GM19099 (cell line): ENCODE data around the gene PLK2.

Experiments used
- POLR2A ChIP-seq: IDR thresholded peaks from 3 replicates; pipeline ENCODE4 v1.6.1; 2011; ENCODE audit warnings: low read depth; ENCODE audit not compliant: insufficient read length; ENCODE audit errors: extremely low read depth

PLK2 gene

DNA sequence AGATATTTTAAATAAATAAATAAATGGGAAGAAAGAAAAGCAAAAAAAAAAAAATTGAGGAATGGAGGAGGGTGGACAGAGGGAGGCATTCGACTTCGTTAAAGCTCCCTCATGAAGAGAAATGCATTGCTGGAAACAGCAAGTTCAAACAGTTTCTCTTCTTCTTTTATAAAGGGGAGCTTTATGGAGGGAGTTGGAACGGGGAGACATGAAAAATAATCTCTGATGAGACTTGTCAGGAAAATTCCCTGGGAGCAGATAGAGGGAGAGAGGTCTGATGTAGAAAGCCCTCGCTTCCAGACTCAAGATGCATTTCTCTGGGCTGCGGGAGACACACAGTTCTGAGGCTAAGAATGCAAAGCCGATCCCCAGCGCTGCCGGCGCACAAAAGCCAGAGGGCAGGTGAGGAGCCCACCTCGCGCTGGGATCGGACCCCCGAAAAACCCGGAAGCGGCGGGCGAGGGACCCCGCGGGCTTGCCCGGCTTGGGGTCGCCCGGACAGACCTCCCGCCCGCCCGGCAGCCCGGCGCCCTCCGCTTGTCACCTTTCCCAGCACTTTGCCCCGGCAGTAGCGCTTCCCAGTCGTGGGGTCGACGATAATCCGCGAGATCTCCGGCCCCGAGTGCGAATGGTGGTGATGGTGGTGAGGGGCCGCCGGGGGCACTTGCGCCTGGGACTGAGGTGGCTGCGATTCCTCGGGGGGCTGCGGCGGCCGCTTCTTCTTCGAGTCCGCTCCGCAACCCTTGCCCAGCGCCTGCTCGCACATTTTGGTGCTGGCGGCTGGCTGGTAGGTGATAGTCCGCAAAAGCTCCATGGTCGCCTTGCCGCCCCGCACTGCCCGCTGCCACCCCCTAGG lies 512 bp downstream of the PLK2 start:
- TF ChIP-seq POLR2A: no peak

DNA sequence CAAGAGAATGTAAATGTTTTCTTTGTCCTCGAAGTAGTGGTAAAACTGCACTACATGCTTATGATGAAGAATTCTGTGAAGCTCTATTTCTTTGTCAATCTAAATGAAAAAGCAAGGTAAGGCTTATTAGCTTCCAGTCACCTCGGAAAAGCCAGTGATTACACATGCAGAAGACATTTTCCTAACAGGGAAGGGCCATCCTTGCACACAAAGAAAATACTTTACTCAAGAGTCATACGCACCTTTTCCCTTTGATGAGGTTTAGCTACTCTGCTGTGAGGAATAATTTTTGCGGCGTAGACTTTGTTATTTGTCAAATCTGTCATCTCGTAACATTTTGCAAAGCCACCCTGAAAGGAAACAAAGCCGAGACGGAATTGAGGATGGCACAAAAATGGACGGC lies 1.1 kb downstream of the PLK2 start:
- no peak for TF ChIP-seq POLR2A

DNA sequence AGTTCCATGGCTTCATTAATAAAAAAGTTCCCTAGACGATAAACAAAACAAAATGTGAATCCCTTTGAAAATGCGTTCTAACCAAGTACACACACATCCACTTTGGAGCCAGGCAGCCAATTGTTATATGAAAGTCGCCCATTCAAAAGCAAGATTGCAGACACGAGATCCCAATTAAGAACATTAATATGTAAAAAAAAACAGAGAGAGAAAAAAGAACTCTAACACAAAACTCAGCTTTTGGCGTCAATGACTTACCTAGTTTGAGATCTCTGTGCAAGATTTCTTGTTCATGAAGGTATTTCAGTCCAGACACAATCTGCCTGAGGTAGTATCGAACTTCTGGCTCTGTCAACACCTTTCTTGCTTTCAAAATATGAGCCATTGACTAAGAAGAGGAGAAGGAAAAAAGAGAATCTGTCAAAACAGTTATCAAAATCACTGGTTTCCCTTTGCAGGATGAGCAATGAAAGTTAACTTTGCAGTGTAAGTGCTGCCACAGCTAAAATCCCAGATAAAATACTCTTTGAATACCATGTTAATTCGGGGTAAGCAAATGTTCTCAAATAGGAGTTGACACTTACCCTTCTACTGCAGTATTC lies 1.6 kb downstream of the PLK2 start:
- no peak for TF ChIP-seq POLR2A

DNA sequence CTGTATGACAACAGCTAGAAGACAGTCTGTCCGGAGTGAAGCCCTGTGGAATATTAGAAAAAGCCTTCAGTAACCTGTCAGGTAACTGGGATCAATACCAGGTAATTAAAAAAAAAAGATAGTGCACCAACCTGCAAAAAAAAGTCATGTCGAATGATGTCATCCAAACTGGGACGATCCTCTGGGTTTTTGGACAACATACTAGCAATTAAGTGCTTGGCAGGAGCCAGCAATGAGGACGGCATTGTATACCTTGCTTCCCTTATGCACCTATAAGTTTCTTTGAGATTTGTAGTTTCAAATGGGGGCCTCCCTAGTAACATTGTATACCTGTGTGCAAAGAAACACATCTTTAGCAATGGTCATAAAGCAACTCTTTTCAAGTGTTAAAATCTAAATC lies 2.8 kb downstream of the PLK2 start:
- no peak for TF ChIP-seq POLR2A

DNA sequence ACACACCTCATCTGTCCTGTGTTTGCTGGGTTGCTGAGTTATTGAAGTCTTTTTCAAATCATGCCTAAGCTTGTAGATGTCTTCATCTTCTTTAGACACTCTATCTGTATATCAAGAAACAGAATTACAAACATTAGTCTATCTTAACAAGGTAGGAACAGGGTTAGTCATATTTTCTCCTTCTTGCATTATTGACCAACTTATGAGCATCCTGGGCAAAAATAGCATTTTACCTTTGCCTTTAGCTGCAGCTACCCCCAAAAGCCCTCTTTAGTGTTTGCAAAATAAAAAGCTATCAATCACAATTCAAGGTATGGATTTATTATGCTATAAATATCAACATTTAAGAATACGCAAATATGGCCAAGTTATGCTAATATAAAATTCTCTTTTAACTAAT lies 3.4 kb downstream of the PLK2 start:
- TF ChIP-seq POLR2A: no peak

DNA sequence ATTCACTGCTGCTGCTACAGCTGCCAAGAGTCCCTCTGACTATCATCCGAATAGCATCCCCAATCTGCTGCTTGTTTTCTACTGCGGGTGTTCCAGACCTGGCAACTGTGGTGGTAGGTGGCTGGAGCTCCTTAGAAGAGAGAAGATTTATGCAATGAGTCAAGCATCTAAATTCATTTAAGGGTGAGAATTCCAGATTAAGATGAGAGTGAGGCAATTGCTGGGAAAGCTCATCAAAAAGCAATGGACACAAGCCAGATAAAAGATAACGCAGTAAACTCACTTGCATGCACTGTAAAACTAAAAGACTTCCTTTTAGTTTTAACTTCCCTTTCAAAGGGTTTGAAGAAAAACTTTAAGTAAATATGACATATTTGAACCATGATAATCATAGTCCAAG lies 3.9 kb downstream of the PLK2 start:
- TF ChIP-seq POLR2A: no peak

DNA sequence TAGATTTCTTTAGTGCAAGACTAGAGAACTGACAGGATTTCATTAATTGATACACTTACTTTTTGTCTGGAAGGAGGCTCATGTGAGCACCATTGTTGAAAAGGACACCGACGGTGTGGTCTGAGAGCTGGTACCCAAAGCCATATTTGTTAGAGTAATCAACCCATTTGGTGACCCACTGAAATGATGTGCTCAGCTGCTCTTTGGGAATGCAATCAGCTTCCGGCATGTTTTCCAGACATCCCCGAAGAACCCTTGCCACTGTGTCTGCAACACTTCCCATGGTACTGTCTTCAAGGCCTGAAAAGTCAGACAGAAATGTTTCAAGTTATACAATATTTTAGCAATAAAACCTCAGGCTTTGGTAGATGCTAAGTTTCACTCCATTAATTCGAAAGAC lies 4.4 kb downstream of the PLK2 start:
- no peak for TF ChIP-seq POLR2A

DNA sequence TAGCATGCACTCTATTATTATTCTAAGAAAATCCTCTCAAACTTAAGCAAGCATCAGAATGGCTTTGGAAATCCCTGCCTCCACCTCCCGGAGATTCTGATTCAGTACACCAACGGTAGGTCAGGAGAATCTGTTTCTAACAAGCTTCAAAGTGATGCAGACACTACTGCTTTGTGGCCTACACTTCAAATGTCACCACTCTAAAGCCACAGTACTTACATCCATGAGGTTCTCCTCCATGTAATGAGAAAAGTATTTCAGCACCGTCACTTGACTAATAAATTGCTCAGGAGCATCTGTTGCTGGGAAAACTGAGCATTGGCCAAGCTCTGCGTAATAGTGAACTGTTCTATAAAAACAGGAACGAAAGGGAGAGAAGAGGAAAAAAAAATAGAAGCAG lies 4.8 kb downstream of the PLK2 start:
- TF ChIP-seq POLR2A: no peak

DNA sequence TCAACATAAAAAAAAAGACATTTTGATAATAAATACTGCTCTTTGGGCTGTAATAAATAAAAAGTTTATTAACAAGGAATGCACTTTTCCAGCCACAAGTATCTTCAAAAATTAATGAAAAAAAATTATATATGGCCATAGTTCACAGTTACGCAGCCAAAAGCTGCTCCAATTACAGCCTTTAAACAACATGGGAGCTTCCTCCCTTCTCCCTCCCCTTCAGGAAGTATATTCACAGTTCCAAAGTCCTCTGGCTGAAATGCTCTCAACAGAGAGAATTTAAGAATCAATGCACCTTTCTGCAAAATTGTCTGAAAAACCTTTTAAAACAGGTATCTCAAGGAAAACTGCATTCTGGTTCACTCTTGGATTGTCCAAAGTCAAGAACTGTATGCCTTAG lies 5.9 kb downstream of the PLK2 start:
- TF ChIP-seq POLR2A: no peak

DNA sequence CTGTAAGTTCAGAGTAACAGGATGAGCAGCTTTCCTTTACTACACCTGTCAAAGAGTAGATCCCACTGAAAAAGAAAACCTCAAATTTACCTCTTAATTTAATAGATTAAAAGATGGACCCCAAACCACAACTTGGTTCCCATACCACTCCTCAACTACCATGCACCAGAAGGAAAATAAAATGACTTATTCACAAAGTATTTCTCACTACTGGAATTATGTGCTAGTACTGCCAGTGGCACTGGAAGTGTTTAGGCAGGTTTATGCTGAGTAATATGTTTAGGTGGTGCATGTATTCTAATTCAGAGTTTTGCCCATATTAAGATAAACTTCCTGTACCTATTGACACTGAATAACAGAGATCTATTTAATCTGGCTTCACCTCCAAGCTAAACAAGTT lies 6.6 kb downstream of the PLK2 start:
- TF ChIP-seq POLR2A: no peak

DNA sequence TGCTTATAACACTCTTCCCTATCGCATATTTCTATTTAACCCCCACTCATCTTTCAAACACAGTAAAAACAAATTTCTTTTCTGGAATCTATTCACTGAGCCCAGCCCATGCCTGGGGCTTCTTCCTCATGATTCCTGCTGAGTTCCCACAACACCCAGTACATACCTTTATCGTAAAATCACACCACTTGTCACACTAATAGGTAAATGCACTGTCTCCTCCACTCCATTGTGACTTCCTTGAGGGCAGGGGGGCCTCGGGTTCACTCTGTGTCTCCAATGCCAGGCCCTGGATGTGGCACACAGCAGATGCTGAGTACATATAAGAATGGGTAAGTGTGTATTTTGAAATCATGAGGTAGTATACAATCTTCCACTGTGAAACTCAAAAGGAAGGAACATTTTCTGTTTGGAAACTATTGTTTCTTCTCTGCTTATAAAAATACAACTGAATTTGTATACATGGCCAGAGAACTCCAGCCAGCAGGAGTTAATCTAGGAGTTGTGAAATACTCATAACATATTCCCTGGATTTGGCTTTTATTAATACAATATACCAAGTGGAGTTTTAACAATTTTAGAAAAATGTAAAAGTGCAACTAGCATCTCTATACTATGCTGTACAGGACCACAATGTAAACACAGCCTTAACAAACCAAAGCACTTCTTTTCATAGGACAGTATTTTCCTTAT lies 7.2 kb downstream of the PLK2 start:
- TF ChIP-seq POLR2A: no peak

DNA sequence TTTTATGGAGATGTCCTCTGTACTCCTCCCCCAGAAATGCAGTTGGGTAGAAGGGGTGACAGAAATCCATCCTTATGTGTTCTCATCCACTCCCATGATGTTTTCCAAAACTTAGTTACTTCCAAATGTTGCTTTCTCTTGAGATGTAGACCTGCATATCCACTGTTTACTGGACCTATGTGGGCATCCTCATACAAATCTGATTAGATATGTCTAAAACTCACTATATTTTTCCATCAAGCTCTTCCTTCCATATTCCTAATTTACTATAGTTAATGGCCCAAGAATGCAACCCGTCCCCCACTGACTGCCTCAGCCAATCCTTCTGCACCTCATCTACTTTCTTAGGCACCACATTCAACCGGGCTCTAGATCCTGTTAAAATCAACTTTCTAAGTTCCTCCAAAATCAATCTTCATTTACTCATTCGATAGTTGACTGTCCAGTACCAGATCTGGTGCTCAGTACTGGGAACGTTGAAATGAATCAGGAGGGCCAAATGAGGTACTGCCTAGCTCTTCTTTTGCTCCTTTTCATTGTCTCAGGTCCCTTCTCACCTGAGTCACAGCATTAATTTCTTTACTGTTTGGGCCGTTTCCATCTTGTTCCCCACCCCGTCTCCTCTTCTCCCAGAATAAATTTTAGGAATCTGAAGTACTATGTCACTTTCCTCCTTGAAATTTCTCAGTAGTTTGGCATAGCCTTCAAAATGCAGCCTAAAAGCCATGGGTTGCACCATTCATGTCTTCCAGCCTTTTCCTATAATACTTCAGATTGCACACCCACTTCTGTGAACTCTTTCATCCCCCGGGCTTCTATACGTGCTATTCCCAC lies 7.9 kb downstream of the PLK2 start:
- TF ChIP-seq POLR2A: no peak

DNA sequence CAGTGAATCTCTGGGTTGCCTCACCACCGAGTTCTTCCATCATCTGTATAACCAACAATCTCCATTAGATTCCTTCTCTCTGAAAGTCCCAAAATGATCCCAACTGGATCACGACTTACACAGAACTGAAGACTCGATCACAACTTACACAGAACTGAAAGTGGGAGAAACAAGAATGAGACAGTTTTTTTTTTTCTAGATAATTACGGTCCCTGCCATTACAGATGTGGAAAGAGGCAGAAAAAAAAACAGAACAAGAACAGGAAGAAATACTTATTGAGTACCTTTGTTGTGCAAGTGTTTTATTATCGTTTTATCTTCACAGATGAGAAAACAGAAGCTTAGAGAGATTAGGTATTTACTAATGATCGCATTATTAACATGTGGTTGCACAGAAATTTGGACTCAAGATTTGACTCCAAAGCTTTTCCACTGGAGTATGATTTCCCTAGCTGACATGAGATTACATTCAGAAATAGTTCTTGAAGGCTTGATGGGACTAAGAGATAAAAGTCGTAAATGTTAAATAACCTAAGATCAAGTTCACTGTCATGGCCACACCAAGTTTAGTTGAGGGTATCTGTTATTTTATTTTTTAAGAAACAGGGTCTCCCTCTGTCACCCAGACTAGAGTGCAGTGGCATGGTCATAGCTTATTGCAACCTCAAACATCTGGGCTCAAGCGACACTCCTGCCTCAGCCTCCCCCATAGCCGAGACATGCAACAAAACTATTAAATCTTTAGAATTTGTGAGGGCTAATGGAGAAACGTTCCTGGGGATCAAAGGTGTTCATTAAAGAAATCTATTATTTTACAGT lies 8.9 kb downstream of the PLK2 start:
- TF ChIP-seq POLR2A: no peak

DNA sequence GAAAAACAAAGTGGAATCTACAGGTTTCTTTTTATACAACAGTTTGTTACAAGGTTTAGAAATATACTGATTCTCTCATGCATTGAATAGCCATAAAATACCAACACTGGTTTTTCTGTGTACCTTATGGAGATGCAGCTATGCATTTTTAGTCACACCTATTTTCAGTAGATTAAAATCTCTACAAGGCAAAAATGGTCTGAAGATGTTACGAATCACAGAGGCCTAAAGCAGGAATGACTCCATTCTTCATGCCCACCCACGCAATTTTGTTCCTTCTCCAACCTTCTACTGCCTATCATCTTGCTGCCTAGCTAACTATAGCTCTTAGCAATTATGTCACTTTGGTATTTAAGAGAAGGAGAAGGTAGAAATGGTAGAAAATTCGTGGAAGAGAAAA lies 9.9 kb downstream of the PLK2 start:
- TF ChIP-seq POLR2A: no peak
